NCI-H510A (cell line): ENCODE results near the gene CMC1.
"Not testable (repeated sequence)": the region's sequence is repeated elsewhere in the genome, so short reads cannot be mapped to it uniquely, and the experiment has no call there.

ENCODE experiments used
- DNase-seq: peaks from one replicate; lab custom pipeline; 2025; lab: John Stamatoyannopoulos, UW

Gene CMC1

GRCh38 chr3:28241221-28242160, at the start of gene CMC1:
TSS of gene CMC1 (plus strand) at chr3:28241619. CDS start at chr3:28241794, 175 bp downstream.
- DNase-seq, result peak; percentile 86

- no peak for DNase-seq
Measured at GRCh38 chr3:28198161-28198560, 43.3 kb upstream of the CMC1 start.

GRCh38 chr3:28198974-28199373, 42.4 kb upstream of the CMC1 start:
- no peak for DNase-seq

GRCh38 chr3:28199643-28200042, 41.8 kb upstream of the CMC1 start:
- DNase-seq, result not testable (repeated sequence)

GRCh38 chr3:28200366-28200848, 41.0 kb upstream of the CMC1 start:
- DNase-seq, result not testable (repeated sequence)

- no peak for DNase-seq
Measured at GRCh38 chr3:28206479-28206878, 34.9 kb upstream of the CMC1 start.

- DNase-seq, result no peak
Measured at GRCh38 chr3:28207000-28207733, 34.3 kb upstream of the CMC1 start.

- DNase-seq, result no peak
Measured at GRCh38 chr3:28210968-28211713, 30.3 kb upstream of the CMC1 start.

GRCh38 chr3:28212681-28213080, 28.7 kb upstream of the CMC1 start:
- DNase-seq, result no peak

GRCh38 chr3:28215407-28215806, 26.0 kb upstream of the CMC1 start:
- no peak for DNase-seq

GRCh38 chr3:28218071-28218916, 23.1 kb upstream of the CMC1 start:
- DNase-seq, result no peak

GRCh38 chr3:28218917-28219198, 22.6 kb upstream of the CMC1 start:
- no peak for DNase-seq

- DNase-seq, result no peak
Measured at GRCh38 chr3:28224430-28224829, 17.0 kb upstream of the CMC1 start.

- no peak for DNase-seq
Measured at GRCh38 chr3:28226020-28226419, 15.4 kb upstream of the CMC1 start.

GRCh38 chr3:28228623-28229022, 12.8 kb upstream of the CMC1 start:
- no peak for DNase-seq

- DNase-seq, result no peak
Measured at GRCh38 chr3:28232659-28233058, 8.8 kb upstream of the CMC1 start.

GRCh38 chr3:28234454-28234853, 7.0 kb upstream of the CMC1 start:
- DNase-seq, result no peak

- no peak for DNase-seq
Measured at GRCh38 chr3:28239108-28239507, 2.3 kb upstream of the CMC1 start.

GRCh38 chr3:28240441-28240840, 978 bp upstream of the CMC1 start:
- no peak for DNase-seq

- DNase-seq, result no peak
Measured at GRCh38 chr3:28242519-28242918, 1.1 kb downstream of the CMC1 start.

GRCh38 chr3:28243424-28244106, 2.1 kb downstream of the CMC1 start:
- DNase-seq, result no peak
